A673 (cell line): ENCODE results near the gene ALKBH4. TPM values are rescaled to one million over a fixed set of nuclear protein-coding genes. Genes with fewer than 3 reads are reported as not detected.

Source experiments
- BruUV-seq: library from RNA; stranded (reverse); fragments of 400-500 nt; replicated peaks from 2 replicates; lab custom pipeline; 2021; lab: Mats Ljungman, UMichigan
- CTCF ChIA-PET: fragments of 300-600 bp; sonication (Branson Sonifier 250); formaldehyde crosslinking; loops from one replicate; lab custom pipeline; 2022; ENCODE audit warnings: antibody characterized with exemption; lab: Charles Lee
- POLR2A ChIA-PET: fragments of 300-600 bp; sonication (Branson Sonifier 250); formaldehyde crosslinking; loops from one replicate; lab custom pipeline; 2022; ENCODE audit warnings: antibody characterized with exemption; ENCODE audit not compliant: low non-redundant PET; lab: Charles Lee
- DNase-seq: peaks from one replicate; pipeline ENCODE4 v3.0.0-alpha.2; 2015; ENCODE audit warnings: low spot score
- H3K27ac ChIP-seq: fragments of 200-600 bp; sonication (generic); 2 replicates; pipeline ENCODE4 v1.5.1; 2016; ENCODE audit warnings: mixed run types, low read depth, mild to moderate bottlenecking, mixed read lengths, antibody characterized with exemption, low read length; ENCODE audit not compliant: poor library complexity, severe bottlenecking
- H3K27me3 ChIP-seq: fragments of 200-600 bp; sonication (generic); replicated peaks from 2 replicates; pipeline ENCODE4 v1.6.1; 2017; ENCODE audit warnings: mixed run types, low read depth, mild to moderate bottlenecking, mixed read lengths, antibody characterized with exemption, low read length; ENCODE audit not compliant: insufficient read depth, poor library complexity
- H3K36me3 ChIP-seq: fragments of 200-600 bp; sonication (generic); 2 replicates; pipeline ENCODE4 v1.6.1; 2016; ENCODE audit warnings: mixed run types, mild to moderate bottlenecking, mixed read lengths, antibody characterized with exemption, low read length; ENCODE audit not compliant: insufficient read depth, poor library complexity, severe bottlenecking
- H3K4me1 ChIP-seq: fragments of 200-600 bp; sonication (generic); 2 replicates; pipeline ENCODE4 v1.6.1; 2017; ENCODE audit warnings: mixed run types, mild to moderate bottlenecking, mixed read lengths, antibody characterized with exemption, low read length; ENCODE audit not compliant: insufficient read depth, poor library complexity, severe bottlenecking
- H3K4me3 ChIP-seq: fragments of 200-600 bp; sonication (generic); 2 replicates; pipeline ENCODE4 v1.5.1; 2016; ENCODE audit warnings: low read depth, mixed run types, mild to moderate bottlenecking, mixed read lengths, low read length; ENCODE audit not compliant: poor library complexity, severe bottlenecking
- H3K9me3 ChIP-seq: fragments of 200-600 bp; sonication (generic); 2 replicates; pipeline ENCODE4 v1.6.1; 2016; ENCODE audit warnings: mixed run types, low read depth, mild to moderate bottlenecking, mixed read lengths, antibody characterized with exemption, low read length; ENCODE audit not compliant: poor library complexity, severe bottlenecking
- CTCF ChIP-seq: fragments of 300-800, 200-600 bp; sonication (generic); conservative IDR thresholded peaks from 2 replicates; pipeline ENCODE4 v1.5.1; 2017; ENCODE audit warnings: low read depth, mild to moderate bottlenecking, antibody characterized with exemption, low read length, moderate library complexity, mixed read lengths
- EZH2 ChIP-seq: fragments of 200-600 bp; sonication (generic); IDR thresholded peaks from 2 replicates; pipeline ENCODE4 v1.6.1; 2017; ENCODE audit warnings: borderline replicate concordance, low read depth, mild to moderate bottlenecking, mixed read lengths, antibody characterized with exemption, low read length; ENCODE audit not compliant: poor library complexity, severe bottlenecking
- intact Hi-C: fragments of 100-400 bp; cut with micrococcal nuclease; formaldehyde crosslinking; loops from one replicate; pipeline ENCODE4 v1.10.0; 2022; ENCODE audit not compliant: unreplicated experiment
- total RNA-seq: library from RNA; stranded (reverse); gene quantifications from 2 replicates; pipeline ENCODE4 v1.2.3, GENCODE V29; 2021

ALKBH4 gene
- total RNA-seq, 1 experiment from 2014 or later: 17.0 TPM

GRCh38 chr7:102452451-102452850, 12.2 kb downstream of the ALKBH4 start:
- DNase-seq: no peak
- CTCF ChIA-PET: no interaction called here
- no TSS peak for BruUV-seq

GRCh38 chr7:102451371-102452054, 13.2 kb downstream of the ALKBH4 start:
- Histone ChIP-seq H3K4me1 (no peaks in the 10 kb centered on the region), H3K27me3 (no peaks in the 10 kb centered on the region), H3K27ac (no peak overlapping the region), H3K36me3 (no peaks in the 10 kb centered on the region), H3K9me3 (no peaks in the 10 kb centered on the region), H3K4me3 (no peak overlapping the region)
- no TSS peak for BruUV-seq
- TF ChIP-seq CTCF (no peak), EZH2 (no peak)
- intact Hi-C loops: no loop called here
- DNase-seq: no peak
- POLR2A ChIA-PET: no interaction called here
- CTCF ChIA-PET: no interaction called here

More at GRCh38 chr7:102452451-102452850, 12.2 kb downstream of the ALKBH4 start:
- TF ChIP-seq EZH2 (no peak), CTCF (no peak)
- H3K4me1 ChIP-seq: no peaks in the 10 kb centered on the region
- intact Hi-C loops: no loop called here
- no peaks in the 10 kb centered on the region for H3K9me3 ChIP-seq
- H3K27me3 ChIP-seq: no peaks in the 10 kb centered on the region
- H3K4me3 ChIP-seq: no peak overlapping the region
- POLR2A ChIA-PET: no interaction called here
- H3K27ac ChIP-seq: no peak overlapping the region
- peaks cover 4% of the 10 kb centered on the region for H3K36me3 ChIP-seq

GRCh38 chr7:102450242-102450641, 14.4 kb downstream of the ALKBH4 start:
- no TSS peak for BruUV-seq
- intact Hi-C loops: no loop called here
- H3K36me3 ChIP-seq: no peaks in the 10 kb centered on the region
- no peak for DNase-seq
- CTCF ChIA-PET: interaction anchor here (0.7 kb wide), 1 partner anchor 627 kb away, joined by 9 read pairs; no protein-coding TSS in a partner anchor
- TF ChIP-seq EZH2: no peak
- TF ChIP-seq CTCF: peak; percentile 29; the same call in 1 of the 2 replicates
- no peak overlapping the region for H3K27ac ChIP-seq
- no peaks in the 10 kb centered on the region for H3K4me1 ChIP-seq
- POLR2A ChIA-PET: no interaction called here
- no peaks in the 10 kb centered on the region for H3K9me3 ChIP-seq
- no peaks in the 10 kb centered on the region for H3K27me3 ChIP-seq
- no peak overlapping the region for H3K4me3 ChIP-seq
